AG09309 (cell line): ENCODE measurements around the gene ZBTB12.
"Not testable (repeated sequence)": the region's sequence is repeated elsewhere in the genome, so short reads cannot be mapped to it uniquely, and the experiment has no call there.

ENCODE experiments used
- DNase-seq: peaks from one replicate; pipeline ENCODE4 v3.0.0-alpha.2; 2010; ENCODE audit warnings: low read depth
- H3K4me3 ChIP-seq: 2 replicates; pipeline ENCODE4 v1.5.1; 2011; ENCODE audit warnings: mild to moderate bottlenecking, low read depth, low read length, moderate library complexity; ENCODE audit not compliant: control insufficient read depth
- TF ChIP-seq, protein P1 (sequence below): IDR thresholded peaks from 2 replicates; pipeline ENCODE4 v1.5.1; 2011; ENCODE audit warnings: mild to moderate bottlenecking, low read depth, low read length, inconsistent platforms; ENCODE audit not compliant: insufficient read depth, control insufficient read depth; ENCODE audit errors: missing control alignments

The ZBTB12 gene

GRCh38 chr6:31861919-31862343 lies 40.0 kb downstream of the ZBTB12 start:
- peak overlapping the region; percentile 88 for H3K4me3 ChIP-seq
- no peak for DNase-seq
- TF ChIP-seq, protein P1, sequence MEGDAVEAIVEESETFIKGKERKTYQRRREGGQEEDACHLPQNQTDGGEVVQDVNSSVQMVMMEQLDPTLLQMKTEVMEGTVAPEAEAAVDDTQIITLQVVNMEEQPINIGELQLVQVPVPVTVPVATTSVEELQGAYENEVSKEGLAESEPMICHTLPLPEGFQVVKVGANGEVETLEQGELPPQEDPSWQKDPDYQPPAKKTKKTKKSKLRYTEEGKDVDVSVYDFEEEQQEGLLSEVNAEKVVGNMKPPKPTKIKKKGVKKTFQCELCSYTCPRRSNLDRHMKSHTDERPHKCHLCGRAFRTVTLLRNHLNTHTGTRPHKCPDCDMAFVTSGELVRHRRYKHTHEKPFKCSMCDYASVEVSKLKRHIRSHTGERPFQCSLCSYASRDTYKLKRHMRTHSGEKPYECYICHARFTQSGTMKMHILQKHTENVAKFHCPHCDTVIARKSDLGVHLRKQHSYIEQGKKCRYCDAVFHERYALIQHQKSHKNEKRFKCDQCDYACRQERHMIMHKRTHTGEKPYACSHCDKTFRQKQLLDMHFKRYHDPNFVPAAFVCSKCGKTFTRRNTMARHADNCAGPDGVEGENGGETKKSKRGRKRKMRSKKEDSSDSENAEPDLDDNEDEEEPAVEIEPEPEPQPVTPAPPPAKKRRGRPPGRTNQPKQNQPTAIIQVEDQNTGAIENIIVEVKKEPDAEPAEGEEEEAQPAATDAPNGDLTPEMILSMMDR: no peak

DNA sequence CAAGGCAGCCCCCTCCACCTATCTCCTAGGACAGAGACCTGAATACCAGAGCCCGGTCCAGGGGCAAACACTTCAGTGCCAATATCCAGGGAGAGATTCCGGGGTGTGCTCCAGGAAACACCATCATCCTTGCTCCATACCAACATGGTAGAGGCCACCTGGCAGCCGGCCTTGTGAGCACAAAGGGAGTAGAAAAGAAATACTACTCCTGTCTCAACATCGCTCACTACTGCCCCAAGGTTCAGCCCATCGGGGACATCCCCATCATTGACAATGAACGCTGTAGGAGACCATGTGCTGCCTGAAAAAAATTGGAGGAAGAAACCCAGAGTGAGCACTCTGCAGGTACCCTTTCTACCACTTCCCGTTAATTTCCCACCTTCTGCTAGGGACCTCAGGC lies 40.7 kb downstream of the ZBTB12 start:
- no peak overlapping the region for H3K4me3 ChIP-seq
- DNase-seq: no peak
- TF ChIP-seq, protein P1: no peak

DNA sequence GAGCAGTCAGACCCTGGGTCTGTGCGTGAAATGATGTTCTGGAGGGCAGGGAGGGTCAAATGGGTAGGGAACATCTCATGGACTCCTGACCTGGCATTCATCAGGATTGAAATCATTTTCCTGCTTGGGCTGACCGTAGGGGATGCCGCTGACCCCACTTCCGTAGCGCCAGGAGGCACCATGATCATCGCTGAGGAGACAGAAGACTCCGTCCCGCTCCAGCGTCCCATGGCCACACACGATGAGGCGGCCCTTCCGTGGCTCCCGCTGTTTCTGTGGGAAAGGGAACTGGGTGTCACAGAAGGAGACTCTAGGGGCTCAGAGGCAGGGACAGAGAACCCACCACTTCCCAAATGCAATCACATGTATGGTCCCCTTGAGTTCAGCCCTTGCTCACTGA lies 41.5 kb downstream of the ZBTB12 start:
- TF ChIP-seq, protein P1: no peak
- no peak for DNase-seq
- no peak overlapping the region for H3K4me3 ChIP-seq

- TF ChIP-seq, protein P1: no peak
- no peak for DNase-seq
- no peak overlapping the region for H3K4me3 ChIP-seq
Measured at GRCh38 chr6:31859923-31860322, 42.0 kb downstream of the ZBTB12 start.

DNA sequence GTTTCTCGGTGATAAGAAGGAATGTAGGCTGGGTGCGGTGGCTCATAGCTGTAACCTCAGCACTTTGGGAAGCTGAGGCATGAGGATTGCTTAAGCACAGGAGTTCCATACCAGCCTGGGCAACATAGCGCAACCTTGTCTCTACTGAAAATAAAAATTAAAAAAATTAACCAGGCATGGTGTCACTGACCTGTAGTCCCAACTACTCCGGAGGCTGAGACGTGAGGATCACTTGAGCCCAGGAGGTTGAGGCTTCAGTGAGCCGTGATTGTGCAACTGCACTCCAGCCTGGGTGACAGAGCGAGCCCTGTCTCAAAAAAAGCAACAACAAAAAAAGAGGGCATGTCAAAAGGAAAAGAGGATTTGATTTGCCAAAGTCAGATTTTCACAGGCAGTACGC lies 43.2 kb downstream of the ZBTB12 start:
- TF ChIP-seq, protein P1: no peak
- no peak overlapping the region for H3K4me3 ChIP-seq
- no peak for DNase-seq

GRCh38 chr6:31857774-31858173 lies 44.1 kb downstream of the ZBTB12 start:
- DNase-seq, H3K4me3 ChIP-seq: not testable (repeated sequence)

GRCh38 chr6:31851980-31852718 lies 49.7 kb downstream of the ZBTB12 start:
- not testable (repeated sequence) for H3K4me3 ChIP-seq, DNase-seq

DNA sequence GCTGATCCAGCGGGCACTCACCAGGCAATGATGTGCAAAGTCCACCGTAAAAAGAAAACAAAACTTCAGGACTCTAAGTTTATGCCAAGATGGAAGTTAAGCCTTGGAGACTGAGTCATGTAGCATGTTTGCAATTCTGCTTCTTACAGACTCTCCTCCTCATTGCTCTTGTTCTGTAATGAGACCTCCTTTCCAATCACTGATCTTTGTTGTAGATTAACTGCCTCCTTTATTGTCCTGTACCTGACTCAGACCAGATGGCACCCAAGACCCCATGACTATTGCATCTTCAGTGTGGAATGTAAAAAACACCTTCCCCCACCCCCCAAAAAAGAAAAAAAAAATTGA lies 50.4 kb downstream of the ZBTB12 start:
- no peak for DNase-seq
- TF ChIP-seq, protein P1: no peak
- no peak overlapping the region for H3K4me3 ChIP-seq
